Heart right ventricle (tissue), 16 donors: Measurements from ENCODE around the gene ZNF561. TPM values are rescaled to one million over a fixed set of nuclear protein-coding genes. Genes with fewer than 3 reads are reported as not detected.
A peak's percentile ranks its signal among the peaks of the same experiment; 100 is the strongest.

Source experiments
- ATAC-seq, 8 donors: fragments of 200-7000 bp; cut with Tn5 transposase; one replicate each; pipeline ENCODE4 v1.9.1; 2020; ENCODE audit warnings: mild to moderate bottlenecking in 8 of 8, moderate library complexity in 8 of 8, moderate number of reproducible peaks in 1 of 8
- DNase-seq, 2 donors: peaks; one replicate each; pipeline ENCODE4 v3.0.0-alpha.2; 2020
- H3K27ac ChIP-seq, 10 donors: fragments of 200-600 bp; sonication (generic) in 2 of 10; one replicate each; pipeline versions ENCODE4 v1.5.0 to v1.8.0; 2020 to 2022; ENCODE audit warnings: mild to moderate bottlenecking in 3 of 10
- H3K27me3 ChIP-seq, 7 donors: fragments of 200-600 bp; one replicate each; pipeline ENCODE4 v1.8.0; 2021 to 2022; ENCODE audit warnings: mild to moderate bottlenecking in 2 of 7
- H3K36me3 ChIP-seq, 9 donors: fragments of 200-600 bp; sonication (generic) in 1 of 9; one replicate each; pipeline versions ENCODE4 v1.5.0 to v1.8.0; 2020 to 2022; ENCODE audit warnings: mild to moderate bottlenecking in 2 of 9
- H3K4me1 ChIP-seq, 9 donors: fragments of 200-600 bp; sonication (generic) in 1 of 9; one replicate each; pipeline versions ENCODE4 v1.5.0 to v1.8.0; 2020 to 2022; ENCODE audit warnings: mild to moderate bottlenecking in 4 of 9
- H3K4me3 ChIP-seq, 10 donors: fragments of 200-600 bp; sonication (generic) in 2 of 10; one replicate each; pipeline versions ENCODE4 v1.5.0 to v1.8.0; 2020 to 2022; ENCODE audit warnings: mild to moderate bottlenecking in 7 of 10, moderate library complexity in 2 of 10
- H3K9me3 ChIP-seq, 11 donors: fragments of 200-600 bp in 10 of 11; sonication (generic) in 2 of 11; one replicate each; pipeline versions ENCODE4 v1.5.0 to v1.8.0; 2013 to 2022; ENCODE audit warnings: mild to moderate bottlenecking in 2 of 11, control low read depth in 1 of 11, moderate library complexity in 1 of 11
- CTCF ChIP-seq, 9 donors: fragments of 200-600 bp; sonication (generic) in 2 of 9; IDR thresholded peaks; one replicate each; pipeline versions ENCODE4 v1.5.0 to v1.8.0; 2021 to 2022; ENCODE audit warnings: antibody characterized with exemption in 9 of 9, mild to moderate bottlenecking in 5 of 9, moderate library complexity in 1 of 9
- WGBS, 2 donors: extraction: QIAGEN DNeasy Blood & Tissue Kit; methylation state at CpG; one replicate each; pipeline ENCODE4 v1.1.7; 2013; ENCODE audit warnings: inconsistent platforms in 1 of 2; 5-methylcytosine and 5-hydroxymethylcytosine counted together
- intact Hi-C, 10 donors: fragments of 100-400 bp; cut with DNase I; formaldehyde crosslinking; loops; one replicate each; pipeline versions ENCODE4 v1.11.1 to v1.14.2; 2022
- polyA plus RNA-seq, 2 donors: library from polyadenylated mRNA; stranded (reverse); fragments of 200-250 nt; gene quantifications; one replicate each; pipeline ENCODE4 v1.2.3, GENCODE V29; 2013
- total RNA-seq, 10 donors: library from RNA; stranded (reverse); fragmentation: NEBNext Ultra II Directional in 3 of 10; extraction: Animal tissue kit (Norgen Biotek cat#: 25700) in 3 of 10; gene quantifications; one replicate each; pipeline versions ENCODE4 v1.2.1 to v1.2.4, GENCODE V29; 2021 to 2023
- donor health status: Arrhythmogenic right ventricular cardiomyopathy.
- donor health status: ischemic (EF 13 %, LVEDD 7.1; RV severe dilation, severe dysfunction).
- donor health status: healthy with polysubstance abuse.
- donor health status: DM: no; HTN: yes; CAD: no.
- donor health status: DM: no; HTN: no; CAD: no.
- donor health status: ischemic (EF 25% LVEDD 6.9; RV normal size, moderate dysfunction).
- donor health status: ischemic (EF 25% LVEDD 5.7; RV mildly dilated, moderate dysfunction).
- donor health status: healthy.
- donor health status: DM: yes; HTN: yes; CAD: no.
- donor health status: Ischemic cardiomyopathy.
- donor health status: ischemic (EF 35%, LVEDD 5.7; RV mildly dilated, moderate dysfunction).
- donor health status: nonischemic (EF 11% LVEDD 7.7; RV severe dilation, severe dysfunction).
- donor health status: DM: yes; HTN: yes; CAD: no.
- donor health status: PGD.
- donor health status: ischemic (EF 29% LVEDD 5.4; RV normal size, mild dysfunction).
- donor health status: nonischemic (EF 23%, LVEDD 6.1; RV moderate dilation, normal function).

The ZNF561 gene
- total and polyA plus RNA-seq, 12 donors, result 8.2 to 26.6 (median 23.1) TPM

GRCh38 chr19:9580728-9581127, 40.3 kb downstream of the ZNF561 start:
- no peak for DNase-seq
- no peak overlapping the region for H3K4me3 ChIP-seq
- WGBS, 2 donors, result 90 to 93% methylated on average over 5 of the region's 5 CpGs
- H3K36me3 ChIP-seq, result peaks cover 0 to 49% (median 6%) of the 10 kb centered on the region in 9 donors
- H3K9me3 ChIP-seq, result peaks cover 0 to 67% (median 26%) of the 10 kb centered on the region in 11 donors
- peak overlapping the region in 1 of 10 donors; percentile 44 for H3K27ac ChIP-seq
- H3K4me1 ChIP-seq, result peaks cover 0 to 34% (median 20%) of the 10 kb centered on the region in 9 donors
- ATAC-seq, result no peak
- no peaks in the 10 kb centered on the region for H3K27me3 ChIP-seq
- TF ChIP-seq CTCF (IDR thresholded peaks at IDR 0.05), result no peak
- intact Hi-C loops, result loop anchor here in 5 of 10 donors (5.0 to 10.0 kb wide), 6 partner anchors 42 to 376 kb away; partner anchors contain the start of genes ZNF426 (in 1 of the 5), ZNF561 (in 1 of the 5) and ZNF699 (in 1 of the 5)

DNA sequence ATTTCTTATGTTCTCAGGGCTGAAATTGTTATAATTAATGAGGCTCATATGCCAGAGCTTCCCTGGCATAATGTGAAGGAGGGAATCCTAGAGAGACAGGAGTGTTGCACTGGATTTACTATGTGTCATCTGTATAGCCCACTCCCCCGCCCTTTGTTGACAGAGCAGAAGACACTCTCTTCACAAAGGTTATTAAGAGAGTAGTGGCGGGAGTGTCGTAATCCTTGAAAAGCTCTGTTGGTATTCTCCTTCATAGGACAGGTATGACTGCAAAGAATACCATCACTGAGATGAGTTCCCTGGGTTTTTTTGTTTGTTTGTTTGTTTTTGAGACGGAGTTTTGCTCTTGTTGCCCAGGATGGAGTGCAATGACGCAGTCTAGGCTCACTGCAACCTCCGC, 50.8 kb downstream of the ZNF561 start:
- TF ChIP-seq CTCF (IDR thresholded peaks at IDR 0.05), result no peak
- H3K9me3 ChIP-seq, result peaks cover 0 to 100% (median 96%) of the 10 kb centered on the region in 11 donors
- peaks cover 0 to 6% (median 0%) of the 10 kb centered on the region in 9 donors for H3K4me1 ChIP-seq
- ATAC-seq (no peak), DNase-seq (no peak)
- no peaks in the 10 kb centered on the region for H3K27me3 ChIP-seq
- no peak overlapping the region for H3K4me3 ChIP-seq
- no peak overlapping the region for H3K27ac ChIP-seq
- WGBS, 2 donors, result 98 to 100% methylated on average over 6 of the region's 6 CpGs
- H3K36me3 ChIP-seq, result peaks cover 14 to 95% (median 41%) of the 10 kb centered on the region in 9 donors
- intact Hi-C loops, result loop anchor here in 2 of 10 donors (1.0 to 10.0 kb wide), 2 partner anchors 29 to 135 kb away; partner anchors contain the start of gene ZNF266 (in 1 of the 2)

GRCh38 chr19:9566729-9567128, 54.3 kb downstream of the ZNF561 start:
- H3K4me3 ChIP-seq, result no peak overlapping the region
- 98 to 100% methylated on average over 1 of the region's 1 CpG for WGBS, 2 donors
- ATAC-seq (no peak), DNase-seq (no peak)
- TF ChIP-seq CTCF (IDR thresholded peaks at IDR 0.05), result no peak
- intact Hi-C loops, result no loop called here
- H3K9me3 ChIP-seq, result peaks cover 0 to 100% (median 97%) of the 10 kb centered on the region in 11 donors
- no peaks in the 10 kb centered on the region for H3K27me3 ChIP-seq
- no peaks in the 10 kb centered on the region for H3K4me1 ChIP-seq
- H3K27ac ChIP-seq, result no peak overlapping the region
- peaks cover 14 to 99% (median 71%) of the 10 kb centered on the region in 9 donors for H3K36me3 ChIP-seq

GRCh38 chr19:9565900-9566705, 54.9 kb downstream of the ZNF561 start:
- DNase-seq, result no peak
- 95 to 97% methylated on average over 9 of the region's 9 CpGs for WGBS, 2 donors
- Histone ChIP-seq H3K27ac (no peak overlapping the region), H3K27me3 (no peaks in the 10 kb centered on the region), H3K36me3 (peaks cover 14 to 99% (median 77%) of the 10 kb centered on the region in 9 donors), H3K9me3 (peaks cover 0 to 100% (median 98%) of the 10 kb centered on the region in 11 donors), H3K4me3 (no peak overlapping the region), H3K4me1 (no peaks in the 10 kb centered on the region)
- intact Hi-C loops, result no loop called here
- no peak for ATAC-seq
- TF ChIP-seq CTCF (IDR thresholded peaks at IDR 0.05), result no peak

Other genes starting within 250 kb of the ZNF561 start
- 1 to 10 TPM; 4.8 to 9.1 (median 7.8) TPM for gene ZNF266, start 185.7 kb downstream of the ZNF561 start, total RNA-seq
- 10 to 100 TPM; 10.3 to 22.9 TPM for gene ZNF266, start 185.7 kb downstream of the ZNF561 start, polyA plus RNA-seq
- under 1 TPM in 3 of 10 donors, not detected in 7; 0.09 to 0.35 (median 0.13) TPM for gene ZNF560, start 122.6 kb downstream of the ZNF561 start, total RNA-seq
- gene ZNF560, start 122.6 kb downstream of the ZNF561 start, polyA plus RNA-seq, result under 1 TPM in 1 of 2 donors, not detected in 1; 0.01 TPM
- gene ZNF426, start 82.6 kb downstream of the ZNF561 start, total RNA-seq, result 10 to 100 TPM; 14.7 to 20.2 (median 17.0) TPM
- 1 to 10 TPM; 2.6 to 2.7 TPM for gene ZNF426, start 82.6 kb downstream of the ZNF561 start, polyA plus RNA-seq
- 10 to 100 TPM; 15.8 to 22.5 (median 19.6) TPM for gene ZNF121, start 36.7 kb downstream of the ZNF561 start, total RNA-seq
- 1 to 10 TPM; 3.3 to 9.8 TPM for gene ZNF121, start 36.7 kb downstream of the ZNF561 start, polyA plus RNA-seq
- 10 to 100 TPM; 18.8 to 24.3 (median 21.5) TPM for gene ZNF562, start 53.9 kb upstream of the ZNF561 start, total RNA-seq
- gene ZNF562, start 53.9 kb upstream of the ZNF561 start, polyA plus RNA-seq, result 1 to 10 TPM; 3.4 to 8.1 TPM
- gene ZNF846, start 147.5 kb upstream of the ZNF561 start, total RNA-seq, result 10 to 100 TPM in 5 of 10 donors, 1 to 10 TPM in 5; 6.2 to 16.2 (median 10.1) TPM
- gene ZNF846, start 147.5 kb upstream of the ZNF561 start, polyA plus RNA-seq, result 10 to 100 TPM in 1 of 2 donors, 1 to 10 TPM in 1; 3.9 to 21.4 TPM
- 10 to 100 TPM; 10.5 to 13.8 (median 11.5) TPM for gene FBXL12, start 197.8 kb upstream of the ZNF561 start, total RNA-seq
- gene FBXL12, start 197.8 kb upstream of the ZNF561 start, polyA plus RNA-seq, result 10 to 100 TPM; 13.5 to 19.5 TPM
- gene UBL5, start 206.7 kb upstream of the ZNF561 start, total RNA-seq, result 100 to 1,000 TPM; 483 to 573 (median 516) TPM
- 1,000 to 10,000 TPM in 1 of 2 donors, 100 to 1,000 TPM in 1; 914 to 1,564 TPM for gene UBL5, start 206.7 kb upstream of the ZNF561 start, polyA plus RNA-seq
- gene PIN1, start 214.1 kb upstream of the ZNF561 start, total RNA-seq, result 100 to 1,000 TPM in 2 of 10 donors, 10 to 100 TPM in 8; 81.1 to 109 (median 90.8) TPM
- gene PIN1, start 214.1 kb upstream of the ZNF561 start, polyA plus RNA-seq, result 100 to 1,000 TPM in 1 of 2 donors, 10 to 100 TPM in 1; 74.6 to 152 TPM